IMR-90 (cell line): ENCODE data around the gene TNS1. TPM values are rescaled to one million over a fixed set of nuclear protein-coding genes. Genes with fewer than 3 reads are reported as not detected.

Experiments
- ATAC-seq: fragments of 200-7000 bp; cut with Tn5 transposase; 2 replicates; pipeline ENCODE4 v1.9.1; 2020; ENCODE audit warnings: low read depth, mild to moderate bottlenecking, moderate library complexity
- BruUV-seq: library from RNA; stranded (reverse); fragments of 400-500 nt; replicated peaks from 2 replicates; lab custom pipeline; 2021; lab: Mats Ljungman, UMichigan
- CTCF ChIA-PET: fragments of 300-600 bp; formaldehyde crosslinking; extraction: SDS; loops from one replicate; lab custom pipeline; 2021; ENCODE audit warnings: antibody characterized with exemption; lab: Yijun Ruan, JAX
- POLR2A ChIA-PET: fragments of 300-600 bp; sonication (Branson Sonifier 250); formaldehyde crosslinking; loops from one replicate; lab custom pipeline; 2022; ENCODE audit warnings: antibody characterized with exemption; ENCODE audit not compliant: unreplicated experiment; lab: Charles Lee
- DNase-seq: peaks from one replicate; pipeline ENCODE4 v3.0.0; 2013
- H2AFZ ChIP-seq: replicated peaks from 2 replicates; pipeline ENCODE3; 2013; ENCODE audit warnings: low read length, mild to moderate bottlenecking; ENCODE audit not compliant: poor library complexity
- H2AK5ac ChIP-seq: 2 replicates; pipeline ENCODE4 v1.6.1; 2013; ENCODE audit warnings: low read depth, low read length, inconsistent platforms
- H2AK9ac ChIP-seq: replicated peaks from 2 replicates; pipeline ENCODE3; 2013; ENCODE audit warnings: mild to moderate bottlenecking, low read depth, low read length, moderate library complexity; ENCODE audit not compliant: poor library complexity
- H2BK120ac ChIP-seq: 2 replicates; pipeline ENCODE4 v1.6.1; 2013; ENCODE audit warnings: low read depth, low read length, inconsistent platforms
- H2BK15ac ChIP-seq: 3 replicates; pipeline ENCODE4 v1.6.1; 2013; ENCODE audit warnings: low read depth, low read length, inconsistent platforms
- H2BK20ac ChIP-seq: 2 replicates; pipeline ENCODE4 v1.6.1; 2013; ENCODE audit warnings: low read depth, mild to moderate bottlenecking, inconsistent platforms, low read length, moderate library complexity
- H2BK5ac ChIP-seq: 2 replicates; pipeline ENCODE4 v1.6.1; 2013; ENCODE audit warnings: mild to moderate bottlenecking, low read depth, low read length, inconsistent platforms; ENCODE audit not compliant: poor library complexity, severe bottlenecking
- H3K14ac ChIP-seq: replicated peaks from 2 replicates; pipeline ENCODE4 v1.6.1; 2013; ENCODE audit warnings: low read depth, low read length, inconsistent platforms
- H3K18ac ChIP-seq: 2 replicates; pipeline ENCODE4 v1.6.1; 2013; ENCODE audit warnings: low read depth, low read length, control low read depth
- H3K23ac ChIP-seq: 2 replicates; pipeline ENCODE4 v1.6.1; 2013; ENCODE audit warnings: low read depth, low read length, inconsistent platforms
- H3K27ac ChIP-seq: 2 replicates; pipeline ENCODE4 v1.5.1; 2013; ENCODE audit warnings: mild to moderate bottlenecking, control low read depth, low read length; ENCODE audit not compliant: insufficient read depth
- H3K27me3 ChIP-seq: 2 replicates; pipeline ENCODE4 v1.6.1; 2013; ENCODE audit warnings: low read length; ENCODE audit not compliant: control insufficient read depth, insufficient read depth
- H3K36me3 ChIP-seq: 2 replicates; pipeline ENCODE4 v1.6.1; 2013; ENCODE audit warnings: low read length, mixed read lengths; ENCODE audit not compliant: control insufficient read depth, insufficient read depth
- H3K4ac ChIP-seq: 2 replicates; pipeline ENCODE4 v1.6.1; 2013; ENCODE audit warnings: low read depth, low read length, inconsistent platforms
- H3K4me1 ChIP-seq: 2 replicates; pipeline ENCODE4 v1.6.1; 2013; ENCODE audit warnings: low read length, mixed read lengths; ENCODE audit not compliant: control insufficient read depth, insufficient read depth
- H3K4me2 ChIP-seq: 2 replicates; pipeline ENCODE4 v1.6.1; 2013; ENCODE audit warnings: low read depth, mild to moderate bottlenecking, control low read depth, low read length, moderate library complexity
- H3K4me3 ChIP-seq: 2 replicates; pipeline ENCODE4 v1.5.1; 2013; ENCODE audit warnings: low read depth, mild to moderate bottlenecking, control low read depth, low read length, moderate library complexity; ENCODE audit not compliant: insufficient read depth
- H3K56ac ChIP-seq: 2 replicates; pipeline ENCODE4 v1.6.1; 2013; ENCODE audit warnings: low read length, inconsistent platforms; ENCODE audit not compliant: insufficient read depth; ENCODE audit errors: extremely low read depth
- H3K79me1 ChIP-seq, 2 experiments: 2 replicates each; pipeline ENCODE4 v1.6.1; 2013; ENCODE audit warnings: low read length in 2 of 2, inconsistent platforms in 1 of 2, low read depth in 1 of 2
- H3K9ac ChIP-seq: 2 replicates; pipeline ENCODE4 v1.6.1; 2013; ENCODE audit warnings: low read depth, low read length, control low read depth
- H3K9me1 ChIP-seq: 2 replicates; pipeline ENCODE4 v1.6.1; 2013; ENCODE audit warnings: low read length, inconsistent platforms; ENCODE audit not compliant: insufficient read depth
- H3K9me3 ChIP-seq: 2 replicates; pipeline ENCODE4 v1.6.1; 2013; ENCODE audit warnings: low read length; ENCODE audit not compliant: control insufficient read depth, insufficient read depth
- H4K20me1 ChIP-seq: 2 replicates; pipeline ENCODE4 v1.6.1; 2013; ENCODE audit warnings: low read length, inconsistent platforms; ENCODE audit not compliant: insufficient read depth
- H4K5ac ChIP-seq: 2 replicates; pipeline ENCODE4 v1.6.1; 2013; ENCODE audit warnings: mild to moderate bottlenecking, low read depth, low read length, control low read depth
- H4K8ac ChIP-seq, 2 experiments: 2 replicates each; pipeline ENCODE4 v1.6.1; 2013; ENCODE audit warnings: low read depth in 2 of 2, low read length in 2 of 2, control low read depth in 1 of 2, inconsistent platforms in 1 of 2
- H4K91ac ChIP-seq: 2 replicates; pipeline ENCODE4 v1.6.1; 2013; ENCODE audit warnings: low read depth, low read length, inconsistent platforms; ENCODE audit not compliant: insufficient read depth
- BHLHE40 ChIP-seq: fragments of 150-350 bp; IDR thresholded peaks from 2 replicates; pipeline ENCODE4 v1.6.1; 2016; ENCODE audit warnings: mild to moderate bottlenecking, low read depth, low read length
- CEBPB ChIP-seq: IDR thresholded peaks from 2 replicates; pipeline ENCODE4 v1.6.1; 2012; ENCODE audit warnings: low read depth, low read length, improper control_type of control experiment
- CHD1 ChIP-seq: IDR thresholded peaks from 2 replicates; pipeline ENCODE4 v1.6.1; 2012; ENCODE audit warnings: low read depth, low read length, improper control_type of control experiment
- CTCF ChIP-seq: conservative IDR thresholded peaks from 2 replicates; pipeline ENCODE4 v1.5.1; 2012; ENCODE audit warnings: mild to moderate bottlenecking, low read depth, low read length, improper control_type of control experiment
- ELK1 ChIP-seq: fragments of 150-350 bp; IDR thresholded peaks from 2 replicates; pipeline ENCODE4 v1.6.1; 2016; ENCODE audit warnings: low read depth, mild to moderate bottlenecking, low read length, moderate library complexity, borderline replicate concordance
- FOS ChIP-seq: fragments of 150-350 bp; IDR thresholded peaks from 2 replicates; pipeline ENCODE4 v1.6.1; 2016; ENCODE audit warnings: low read depth, low read length
- MAFK ChIP-seq: IDR thresholded peaks from 2 replicates; pipeline ENCODE4 v1.6.1; 2012; ENCODE audit warnings: low read depth, low read length, improper control_type of control experiment
- MAZ ChIP-seq: IDR thresholded peaks from 2 replicates; pipeline ENCODE4 v1.6.1; 2012; ENCODE audit warnings: low read depth, mild to moderate bottlenecking, low read length, improper control_type of control experiment, moderate library complexity, borderline replicate concordance
- MXI1 ChIP-seq: IDR thresholded peaks from 2 replicates; pipeline ENCODE4 v1.6.1; 2012; ENCODE audit warnings: low read depth, mild to moderate bottlenecking, low read length, moderate library complexity, borderline replicate concordance
- NFE2L2 ChIP-seq: fragments of 150-350 bp; IDR thresholded peaks from 2 replicates; pipeline ENCODE4 v1.6.1; 2016; ENCODE audit warnings: low read depth, mild to moderate bottlenecking, low read length
- POLR2A ChIP-seq: IDR thresholded peaks from 2 replicates; pipeline ENCODE4 v1.6.1; 2012; ENCODE audit warnings: mild to moderate bottlenecking, low read depth, low read length
- RAD21 ChIP-seq: IDR thresholded peaks from 2 replicates; pipeline ENCODE4 v1.6.1; 2012; ENCODE audit warnings: low read length, improper control_type of control experiment
- RCOR1 ChIP-seq: IDR thresholded peaks from 2 replicates; pipeline ENCODE4 v1.6.1; 2012; ENCODE audit warnings: mild to moderate bottlenecking, low read length, improper control_type of control experiment; ENCODE audit not compliant: insufficient replicate concordance
- RFX5 ChIP-seq: IDR thresholded peaks from 2 replicates; pipeline ENCODE4 v1.8.0; 2012; ENCODE audit warnings: low read depth, mild to moderate bottlenecking, low read length, moderate library complexity
- SMC3 ChIP-seq: fragments of 150-350 bp; IDR thresholded peaks from 2 replicates; pipeline ENCODE4 v1.6.1; 2016; ENCODE audit warnings: low read depth, mild to moderate bottlenecking, antibody characterized with exemption, low read length, moderate library complexity
- USF2 ChIP-seq: fragments of 150-350 bp; IDR thresholded peaks from 2 replicates; pipeline ENCODE4 v1.6.1; 2017; ENCODE audit warnings: mild to moderate bottlenecking, antibody characterized with exemption, low read length, low read depth
- WGBS, 2 experiments: methylation state at CpG; one replicate each; pipeline versions ENCODE4 v1.1.5 to v1.1.7; 2013; ENCODE audit warnings: missing lambda C conversion rate in 2 of 2; ENCODE audit not compliant: insufficient read length in 1 of 2; ENCODE audit errors: extremely low coverage in 2 of 2; 5-methylcytosine and 5-hydroxymethylcytosine counted together
- dilution Hi-C: fragments of 300-500 bp; cut with HindIII; formaldehyde crosslinking; loops from one replicate; pipeline ENCODE4 v1.14.3; 2018; ENCODE audit warnings: low sequenced_read_pairs; ENCODE audit not compliant: unreplicated experiment
- in situ Hi-C: fragments of 300-500 bp; cut with MboI; formaldehyde crosslinking; loops from 3 replicates; pipeline ENCODE4 v1.14.3; 2019; ENCODE audit warnings: low sequenced_read_pairs, inconsistent platforms, mixed read lengths
- intact Hi-C: fragments of 100-400 bp; cut with micrococcal nuclease; formaldehyde crosslinking; loops from 2 replicates; pipeline ENCODE4 v1.10.0; 2022
- polyA plus RNA-seq, 3 experiments: library from polyadenylated mRNA; depleted of rRNA; stranded (reverse); fragments of >200 nt; gene quantifications; 2 replicates each; pipeline ENCODE4 v1.2.3, GENCODE V29; 2012; ENCODE audit warnings: low replicate concordance in 1 of 3
- total RNA-seq: library from RNA; depleted of rRNA; stranded (reverse); fragments of >200 nt; gene quantifications from 2 replicates; pipeline ENCODE4 v1.2.3, GENCODE V29; 2012

TNS1 gene
- total and polyA plus RNA-seq, 2 of the 4 experiments (the other 2 are of a cell fraction): 41.1 to 45.2 TPM

GRCh38 chr2:217810260-217810659 lies 192.5 kb downstream of the TNS1 start:
- H3K9me1 ChIP-seq: peaks cover 16% of the 10 kb centered on the region

More at GRCh38 chr2:217810260-217810659, 192.5 kb downstream of the TNS1 start:
- Histone ChIP-seq H3K27me3 (no peaks in the 10 kb centered on the region), H3K4me3 (no peak overlapping the region), H3K4me2 (no peak overlapping the region), H3K4me1 (no peaks in the 10 kb centered on the region), H4K91ac (no peak overlapping the region), H3K27ac (no peak overlapping the region), H3K79me1 (peaks cover 17 to 24% of the 10 kb centered on the region in 2 experiments), H4K8ac (no peak overlapping the region), H4K5ac (no peak overlapping the region), H3K4ac (no peak overlapping the region), H3K9ac (no peak overlapping the region), H2BK15ac (no peak overlapping the region), H2AK9ac (no peak overlapping the region), H2BK20ac (no peak overlapping the region), H3K23ac (no peak overlapping the region), H3K9me3 (no peaks in the 10 kb centered on the region), H3K56ac (no peak overlapping the region), H3K14ac (no peak overlapping the region), H2BK5ac (no peak overlapping the region), H4K20me1 (peaks cover 22% of the 10 kb centered on the region), H3K36me3 (peaks cover 78% of the 10 kb centered on the region), H2BK120ac (no peak overlapping the region), H3K18ac (no peak overlapping the region), H2AK5ac (no peak overlapping the region), H2AFZ (no peak overlapping the region)
- TF ChIP-seq BHLHE40 (no peak), RAD21 (no peak), CTCF (no peak), CHD1 (no peak), NFE2L2 (no peak), FOS (no peak), ELK1 (no peak), MAZ (no peak), RCOR1 (no peak), USF2 (no peak), MXI1 (no peak), RFX5 (no peak), CEBPB (no peak), SMC3 (no peak), POLR2A (no peak), MAFK (no peak)
- intact Hi-C loops: no loop called here
- in situ Hi-C loops: no loop called here
- BruUV-seq: no TSS peak
- DNase-seq (no peak), ATAC-seq (no peak)
- ChIA-PET CTCF (interaction anchor here (1.4 kb wide), 1 partner anchor 25 kb away, joined by 5 read pairs; no protein-coding TSS in a partner anchor), POLR2A (no interaction called here)
- dilution Hi-C loops: no loop called here
- 0% methylated on average over 2 of the region's 7 CpGs; no CpG with 5 or more reads in 1 of the 2 experiments for WGBS, 2 experiments
